NCI-H82 (cell line): ENCODE results near the gene DLEC1.
"Not testable (repeated sequence)": the region's sequence is repeated elsewhere in the genome, so short reads cannot be mapped to it uniquely, and the experiment has no call there.

Experiments used
- DNase-seq: peaks from one replicate; lab custom pipeline; 2025; lab: John Stamatoyannopoulos, UW

The DLEC1 gene

GRCh38 chr3:38084334-38085310 is 45.6 kb downstream of the DLEC1 start:
- DNase-seq: no peak

- no peak for DNase-seq
These were observed 46.4 kb downstream of the DLEC1 start for GRCh38 chr3:38085311-38085942.

- no peak for DNase-seq
These were observed 46.9 kb downstream of the DLEC1 start for GRCh38 chr3:38085943-38086324.

GRCh38 chr3:38086496-38086895 is 47.5 kb downstream of the DLEC1 start:
- no peak for DNase-seq

GRCh38 chr3:38087278-38087677 is 48.3 kb downstream of the DLEC1 start:
- DNase-seq: not testable (repeated sequence)

GRCh38 chr3:38088126-38089078 is 49.4 kb downstream of the DLEC1 start:
- DNase-seq: no peak

GRCh38 chr3:38089163-38089562 is 50.2 kb downstream of the DLEC1 start:
- no peak for DNase-seq

GRCh38 chr3:38090453-38090852 is 51.4 kb downstream of the DLEC1 start:
- DNase-seq: no peak

- DNase-seq: no peak
These were observed 56.0 kb downstream of the DLEC1 start for GRCh38 chr3:38094999-38095398.

- no peak for DNase-seq
These were observed 56.9 kb downstream of the DLEC1 start for GRCh38 chr3:38095669-38096483.

- no peak for DNase-seq
These were observed 58.7 kb downstream of the DLEC1 start for GRCh38 chr3:38097446-38098375.

GRCh38 chr3:38098376-38098723 is 59.3 kb downstream of the DLEC1 start:
- no peak for DNase-seq

GRCh38 chr3:38099518-38099917 is 60.5 kb downstream of the DLEC1 start:
- peak; percentile 33 for DNase-seq

- no peak for DNase-seq
These were observed 61.5 kb downstream of the DLEC1 start for GRCh38 chr3:38100498-38100897.

- DNase-seq: no peak
These were observed 62.9 kb downstream of the DLEC1 start for GRCh38 chr3:38101811-38102443.

- DNase-seq: no peak
These were observed 63.4 kb downstream of the DLEC1 start for GRCh38 chr3:38102444-38102814.

GRCh38 chr3:38105525-38105924 is 66.5 kb downstream of the DLEC1 start:
- DNase-seq: no peak

GRCh38 chr3:38107911-38108648 is 69.1 kb downstream of the DLEC1 start:
- DNase-seq: no peak
